GM12872 (cell line): ENCODE results near the gene CASZ1.

Experiments
- TF ChIP-seq, protein P1 (sequence below): IDR thresholded peaks from 3 replicates; pipeline ENCODE4 v1.5.1; 2011; ENCODE audit warnings: low read depth, mild to moderate bottlenecking, low read length, moderate library complexity; ENCODE audit not compliant: insufficient read depth

Gene CASZ1

DNA sequence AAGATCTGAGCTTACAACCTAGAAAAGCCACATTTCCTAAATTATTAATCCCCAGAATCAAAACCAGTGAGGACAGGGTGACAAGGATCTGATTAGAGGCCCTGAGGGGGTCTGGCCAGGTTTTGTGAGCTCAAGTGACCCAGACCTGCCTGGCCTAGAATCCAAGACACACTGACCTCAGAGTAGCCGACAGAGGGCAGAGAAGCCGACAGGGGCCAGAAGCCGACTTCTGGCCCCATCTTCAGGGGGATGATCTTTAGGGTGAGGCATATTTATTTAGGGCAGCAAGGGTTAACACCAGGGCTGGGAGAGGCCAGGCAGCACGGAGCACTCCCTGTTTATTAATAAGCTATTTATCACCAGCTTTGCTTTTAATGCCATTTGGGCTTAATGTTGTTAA is 45.3 kb downstream of the CASZ1 start:
- TF ChIP-seq, protein P1, sequence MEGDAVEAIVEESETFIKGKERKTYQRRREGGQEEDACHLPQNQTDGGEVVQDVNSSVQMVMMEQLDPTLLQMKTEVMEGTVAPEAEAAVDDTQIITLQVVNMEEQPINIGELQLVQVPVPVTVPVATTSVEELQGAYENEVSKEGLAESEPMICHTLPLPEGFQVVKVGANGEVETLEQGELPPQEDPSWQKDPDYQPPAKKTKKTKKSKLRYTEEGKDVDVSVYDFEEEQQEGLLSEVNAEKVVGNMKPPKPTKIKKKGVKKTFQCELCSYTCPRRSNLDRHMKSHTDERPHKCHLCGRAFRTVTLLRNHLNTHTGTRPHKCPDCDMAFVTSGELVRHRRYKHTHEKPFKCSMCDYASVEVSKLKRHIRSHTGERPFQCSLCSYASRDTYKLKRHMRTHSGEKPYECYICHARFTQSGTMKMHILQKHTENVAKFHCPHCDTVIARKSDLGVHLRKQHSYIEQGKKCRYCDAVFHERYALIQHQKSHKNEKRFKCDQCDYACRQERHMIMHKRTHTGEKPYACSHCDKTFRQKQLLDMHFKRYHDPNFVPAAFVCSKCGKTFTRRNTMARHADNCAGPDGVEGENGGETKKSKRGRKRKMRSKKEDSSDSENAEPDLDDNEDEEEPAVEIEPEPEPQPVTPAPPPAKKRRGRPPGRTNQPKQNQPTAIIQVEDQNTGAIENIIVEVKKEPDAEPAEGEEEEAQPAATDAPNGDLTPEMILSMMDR, result no peak

DNA sequence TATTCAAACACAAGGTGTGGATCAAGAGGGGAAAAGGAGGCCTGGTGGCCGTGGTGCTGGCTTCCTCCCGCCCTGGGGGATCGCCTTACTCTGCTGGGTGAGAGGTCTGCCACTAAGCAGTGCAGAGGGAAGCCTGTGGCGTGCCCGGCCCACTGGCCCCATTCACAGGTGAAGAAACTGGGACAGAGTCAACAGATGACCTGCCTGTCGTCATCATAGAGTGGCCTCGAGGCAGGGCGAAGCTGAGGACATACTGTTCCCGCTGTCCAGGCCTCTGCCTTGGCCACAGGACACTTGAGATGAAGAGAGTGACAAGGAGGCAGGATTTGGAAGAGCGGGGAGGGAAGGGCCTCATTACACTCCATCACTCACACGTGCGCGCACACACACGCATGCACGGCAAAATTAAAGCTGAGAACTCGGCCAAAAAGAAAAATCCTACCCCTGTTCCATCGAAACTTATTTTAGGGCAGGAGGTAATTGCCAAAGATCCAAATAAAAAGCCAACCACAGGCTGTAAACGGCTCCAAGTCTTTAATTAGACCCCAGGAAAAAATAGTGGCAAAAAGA is 50.5 kb downstream of the CASZ1 start:
- TF ChIP-seq, protein P1, result no peak

DNA sequence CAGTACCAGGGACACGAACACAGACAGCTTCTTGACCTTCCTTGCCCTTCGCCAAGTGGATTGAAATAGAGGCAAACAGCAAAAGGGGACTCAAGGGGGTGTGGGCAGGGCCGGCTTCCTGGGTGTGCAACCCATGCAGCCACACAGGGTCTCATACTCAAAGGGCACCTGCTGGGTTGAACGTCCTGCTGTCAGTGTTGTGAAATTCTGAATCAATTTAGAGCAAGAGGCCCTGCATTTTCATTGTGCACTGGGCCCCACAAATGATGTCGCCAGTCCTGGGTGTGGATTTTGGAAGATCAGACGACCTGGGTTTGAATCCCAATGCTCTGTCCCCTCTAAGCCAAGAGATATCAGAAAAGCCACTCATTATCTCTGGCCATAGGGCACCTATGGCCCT is 51.1 kb downstream of the CASZ1 start:
- TF ChIP-seq, protein P1, result no peak

DNA sequence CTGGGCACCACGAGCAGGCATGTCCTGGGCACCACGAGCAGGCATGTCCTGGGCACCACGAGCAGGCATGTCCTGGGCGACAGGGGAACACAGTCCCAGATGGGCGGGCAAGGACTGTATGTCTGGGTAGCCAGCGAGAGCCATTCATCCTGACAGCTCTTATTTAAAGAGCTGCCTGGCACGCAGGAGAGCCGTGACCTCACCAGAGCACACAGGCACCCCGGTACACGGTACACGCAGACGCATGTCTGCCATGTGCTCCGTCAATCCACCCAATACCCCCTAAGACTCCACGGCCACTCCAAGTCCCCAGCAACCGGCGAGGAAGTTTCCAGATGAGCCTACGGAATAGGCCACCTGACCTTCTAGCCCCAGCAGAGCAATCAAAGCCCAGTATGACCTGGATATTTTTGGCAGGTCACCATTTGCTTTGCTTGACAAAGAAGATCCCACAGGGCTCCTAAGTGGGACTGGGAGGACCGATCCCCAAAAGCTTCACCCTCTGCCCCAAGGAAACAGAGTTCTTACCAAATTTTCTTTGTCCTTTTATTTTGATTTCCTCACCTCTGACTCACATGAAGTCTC is 51.7 kb downstream of the CASZ1 start:
- TF ChIP-seq, protein P1, result no peak

DNA sequence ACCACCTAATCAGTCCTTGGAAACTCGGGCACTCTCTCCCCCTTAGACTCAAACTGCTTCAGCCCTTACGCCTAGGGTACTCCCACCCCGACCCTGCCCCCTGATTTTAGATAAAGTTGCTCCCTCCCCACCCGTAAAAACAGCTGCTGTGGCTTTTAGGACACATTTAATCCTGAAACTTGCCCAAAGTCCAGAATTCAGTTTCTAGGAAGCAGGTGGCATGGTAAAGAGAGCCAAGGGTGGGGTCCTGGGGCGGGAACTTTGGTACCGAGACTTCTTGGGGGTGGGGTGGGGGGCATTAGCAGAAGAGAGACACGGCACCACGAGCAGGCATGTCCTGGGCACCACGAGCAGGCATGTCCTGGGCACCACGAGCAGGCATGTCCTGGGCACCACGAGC is 52.4 kb downstream of the CASZ1 start:
- TF ChIP-seq, protein P1, result no peak

DNA sequence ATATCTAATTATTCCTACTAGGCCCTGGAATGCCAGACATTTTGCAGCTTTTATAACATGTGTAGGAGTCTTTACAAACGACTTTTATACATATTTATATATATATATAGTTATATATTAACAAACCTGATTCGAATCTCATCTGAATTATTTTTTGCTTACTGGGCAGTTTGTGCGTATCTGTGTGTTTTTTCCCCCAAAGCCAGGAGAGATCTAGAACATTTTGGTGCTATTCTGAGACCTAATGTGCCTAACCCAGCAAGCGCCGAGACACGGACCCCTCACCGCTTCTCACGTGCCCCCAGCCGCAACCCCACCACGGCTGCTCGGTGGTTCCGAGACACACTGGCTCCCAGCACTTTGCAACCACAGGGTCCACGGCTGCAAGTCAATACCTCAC is 54.8 kb downstream of the CASZ1 start:
- TF ChIP-seq, protein P1, result no peak

DNA sequence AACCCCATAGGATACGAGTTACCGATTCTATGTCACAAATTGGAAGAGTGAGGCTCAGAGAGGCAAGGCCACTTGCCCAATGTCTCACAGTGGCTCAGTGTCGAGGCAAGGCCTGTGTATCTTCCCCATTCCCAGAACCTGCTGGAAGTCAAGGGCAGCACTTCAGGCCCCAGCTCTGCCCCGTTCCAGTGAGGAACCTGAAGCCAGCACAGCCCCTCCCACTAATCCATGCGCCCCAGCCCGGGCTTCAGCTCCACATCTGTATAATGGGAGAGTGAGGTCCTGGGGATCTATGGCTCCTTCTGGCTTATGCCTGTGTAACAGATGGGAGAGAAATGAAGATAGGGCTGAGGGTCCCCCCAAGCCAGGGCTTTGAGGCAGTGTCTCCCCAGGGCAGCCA is 56.3 kb downstream of the CASZ1 start:
- TF ChIP-seq, protein P1, result no peak
